Mucosa of stomach (tissue), 1 donor: Measurements from ENCODE around the gene CAPN13.

ENCODE experiments used
- H3K27me3 ChIP-seq: one replicate; pipeline ENCODE4 v1.7.0; 2013; ENCODE audit warnings: mild to moderate bottlenecking, low read length; ENCODE audit not compliant: control insufficient read depth, insufficient read depth
- H3K36me3 ChIP-seq: one replicate; pipeline ENCODE4 v1.7.0; 2013; ENCODE audit warnings: low read length; ENCODE audit not compliant: control insufficient read depth, insufficient read depth
- H3K4me1 ChIP-seq: one replicate; pipeline ENCODE4 v1.7.0; 2013; ENCODE audit warnings: mild to moderate bottlenecking, low read length; ENCODE audit not compliant: control insufficient read depth, insufficient read depth
- H3K4me3 ChIP-seq: one replicate; pipeline ENCODE4 v1.7.0; 2013; ENCODE audit warnings: low read length
- H3K9ac ChIP-seq: one replicate; pipeline ENCODE4 v1.7.0; 2013; ENCODE audit warnings: mild to moderate bottlenecking, low read length, moderate library complexity
- H3K9me3 ChIP-seq: one replicate; pipeline ENCODE4 v1.7.0; 2013; ENCODE audit warnings: mild to moderate bottlenecking, low read length, moderate library complexity; ENCODE audit not compliant: control insufficient read depth
- donor health status: Pancreatic carcinoma.

Gene CAPN13

DNA sequence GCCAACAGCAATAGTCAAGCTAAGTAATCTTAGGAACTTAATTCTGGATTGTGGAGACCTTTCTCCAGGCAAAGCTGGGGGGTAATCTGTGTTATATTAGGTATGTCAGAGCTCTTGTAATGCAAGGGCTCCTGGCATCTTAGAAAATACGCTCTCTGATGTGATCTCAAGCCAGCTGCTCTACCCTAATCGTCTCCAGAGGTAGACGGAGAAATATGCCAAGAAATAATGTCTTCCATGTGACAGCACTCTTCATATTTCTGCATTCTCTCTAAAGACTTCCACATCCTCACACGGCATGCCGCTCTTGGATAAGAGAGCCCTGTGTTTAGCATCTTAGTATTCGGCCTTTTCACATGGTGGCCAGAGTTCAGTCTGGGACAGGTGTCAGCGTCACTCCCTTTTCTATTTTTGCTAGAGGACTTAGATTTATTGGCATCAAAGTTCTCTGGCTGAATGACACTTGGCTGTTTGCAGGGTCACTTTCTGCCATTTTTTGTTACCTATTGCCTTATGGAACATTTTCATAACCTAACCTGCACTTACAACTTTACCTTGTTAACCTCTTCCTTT is 25.2 kb downstream of the CAPN13 start:
- H3K4me1 ChIP-seq = peaks cover 6% of the 10 kb centered on the region
- H3K9me3 ChIP-seq = no peaks in the 10 kb centered on the region
- H3K9ac ChIP-seq = no peak overlapping the region
- H3K36me3 ChIP-seq = no peaks in the 10 kb centered on the region
- H3K27me3 ChIP-seq = no peaks in the 10 kb centered on the region
- no peak overlapping the region for H3K4me3 ChIP-seq

GRCh38 chr2:30781451-30781850 is 25.8 kb downstream of the CAPN13 start:
- H3K27me3 ChIP-seq = no peaks in the 10 kb centered on the region
- no peaks in the 10 kb centered on the region for H3K36me3 ChIP-seq
- H3K9me3 ChIP-seq = no peaks in the 10 kb centered on the region
- no peak overlapping the region for H3K9ac ChIP-seq
- peaks cover 12% of the 10 kb centered on the region for H3K4me1 ChIP-seq
- H3K4me3 ChIP-seq = no peak overlapping the region

GRCh38 chr2:30780776-30781330 is 26.4 kb downstream of the CAPN13 start:
- Histone ChIP-seq H3K4me3 (no peak overlapping the region), H3K36me3 (no peaks in the 10 kb centered on the region), H3K9ac (no peak overlapping the region), H3K9me3 (no peaks in the 10 kb centered on the region), H3K27me3 (no peaks in the 10 kb centered on the region), H3K4me1 (peaks cover 12% of the 10 kb centered on the region)

- Histone ChIP-seq H3K4me3 (no peak overlapping the region), H3K4me1 (peaks cover 12% of the 10 kb centered on the region), H3K9me3 (no peaks in the 10 kb centered on the region), H3K9ac (no peak overlapping the region), H3K36me3 (no peaks in the 10 kb centered on the region), H3K27me3 (no peaks in the 10 kb centered on the region)
Observed at GRCh38 chr2:30778611-30779010, 28.6 kb downstream of the CAPN13 start.

DNA sequence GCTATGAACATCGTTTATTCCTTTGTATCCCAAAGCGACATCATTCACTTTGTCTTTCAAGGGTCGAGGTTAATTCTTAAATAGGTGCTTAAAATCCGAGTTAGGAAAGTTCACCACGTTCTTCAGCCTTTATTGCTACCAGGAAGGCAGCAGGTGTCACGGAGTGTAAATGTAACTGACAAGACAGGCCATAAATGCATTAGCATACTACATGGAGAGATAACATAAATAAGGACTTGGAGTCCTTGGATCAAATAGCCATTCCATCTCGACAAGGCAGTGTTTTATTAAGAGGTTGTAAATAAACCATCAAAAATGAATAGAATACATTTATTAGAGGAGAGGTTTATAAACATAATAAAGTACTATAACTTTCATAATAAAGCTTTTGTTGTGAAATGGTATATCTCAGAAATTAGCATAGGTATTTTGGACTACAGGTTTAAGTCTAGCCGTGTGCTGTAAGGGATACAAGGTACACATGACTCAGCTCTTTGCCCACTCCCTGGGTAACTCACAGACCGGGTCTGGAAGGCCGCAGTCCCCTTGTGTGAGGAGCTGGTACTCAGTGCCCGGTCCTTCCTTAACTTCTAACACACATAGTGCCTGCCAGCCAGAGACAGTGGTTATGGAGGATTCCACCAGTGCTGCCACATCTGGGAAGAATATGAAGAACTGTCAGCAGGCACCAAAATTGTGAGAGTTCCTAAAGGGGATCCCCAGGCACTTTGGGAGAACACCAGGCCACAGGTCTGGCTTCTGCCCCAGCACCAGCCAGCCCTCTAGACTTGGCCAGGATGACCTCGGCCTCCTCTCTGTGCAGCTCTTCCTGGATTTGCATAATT is 29.4 kb downstream of the CAPN13 start:
- Histone ChIP-seq H3K4me3 (no peak overlapping the region), H3K9ac (no peak overlapping the region), H3K36me3 (no peaks in the 10 kb centered on the region), H3K4me1 (peaks cover 12% of the 10 kb centered on the region), H3K27me3 (no peaks in the 10 kb centered on the region), H3K9me3 (no peaks in the 10 kb centered on the region)

DNA sequence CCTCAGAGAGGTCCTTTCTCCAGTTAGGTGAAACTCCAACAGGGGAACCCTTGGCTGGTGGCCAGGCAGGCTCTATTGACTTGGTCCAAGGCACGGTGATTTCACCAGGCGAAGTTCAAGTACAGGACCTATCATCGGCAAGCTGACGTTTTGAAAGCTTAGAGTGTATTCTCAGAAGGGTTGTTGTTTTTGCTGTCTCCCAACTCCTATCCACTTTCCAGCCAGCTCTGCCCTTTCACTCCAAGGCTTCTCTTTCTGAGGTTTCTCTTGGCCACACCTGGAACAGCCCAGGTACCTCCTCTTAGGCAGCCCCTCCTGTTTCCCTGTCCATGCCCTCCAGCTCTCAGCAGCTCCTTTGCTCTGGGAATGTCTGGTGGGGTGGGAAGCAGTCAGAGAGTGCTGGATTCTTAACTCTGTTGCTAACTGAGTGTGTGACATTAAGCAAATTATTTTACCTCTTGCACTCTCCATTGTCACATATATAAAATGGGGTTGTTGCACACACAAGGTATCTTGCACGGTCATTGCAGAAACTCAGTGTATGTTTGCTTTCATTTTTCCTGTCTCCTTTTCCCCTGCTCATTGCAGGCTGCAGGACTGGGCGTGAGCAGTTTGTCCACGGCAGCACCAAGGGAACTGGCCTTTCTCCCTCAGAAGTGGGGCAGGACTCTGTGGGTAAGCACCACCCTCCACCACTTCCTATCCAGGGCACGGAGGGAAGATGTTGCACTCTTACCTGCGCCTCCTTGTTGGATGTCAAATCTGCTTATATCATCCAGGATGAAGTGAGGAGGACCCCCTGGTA is 30.2 kb downstream of the CAPN13 start:
- Histone ChIP-seq H3K27me3 (no peaks in the 10 kb centered on the region), H3K36me3 (no peaks in the 10 kb centered on the region), H3K9ac (no peak overlapping the region), H3K4me3 (no peak overlapping the region), H3K9me3 (no peaks in the 10 kb centered on the region), H3K4me1 (peaks cover 12% of the 10 kb centered on the region)

GRCh38 chr2:30775833-30776232 is 31.4 kb downstream of the CAPN13 start:
- Histone ChIP-seq H3K4me1 (peaks cover 13% of the 10 kb centered on the region), H3K9ac (no peak overlapping the region), H3K4me3 (no peak overlapping the region)

DNA sequence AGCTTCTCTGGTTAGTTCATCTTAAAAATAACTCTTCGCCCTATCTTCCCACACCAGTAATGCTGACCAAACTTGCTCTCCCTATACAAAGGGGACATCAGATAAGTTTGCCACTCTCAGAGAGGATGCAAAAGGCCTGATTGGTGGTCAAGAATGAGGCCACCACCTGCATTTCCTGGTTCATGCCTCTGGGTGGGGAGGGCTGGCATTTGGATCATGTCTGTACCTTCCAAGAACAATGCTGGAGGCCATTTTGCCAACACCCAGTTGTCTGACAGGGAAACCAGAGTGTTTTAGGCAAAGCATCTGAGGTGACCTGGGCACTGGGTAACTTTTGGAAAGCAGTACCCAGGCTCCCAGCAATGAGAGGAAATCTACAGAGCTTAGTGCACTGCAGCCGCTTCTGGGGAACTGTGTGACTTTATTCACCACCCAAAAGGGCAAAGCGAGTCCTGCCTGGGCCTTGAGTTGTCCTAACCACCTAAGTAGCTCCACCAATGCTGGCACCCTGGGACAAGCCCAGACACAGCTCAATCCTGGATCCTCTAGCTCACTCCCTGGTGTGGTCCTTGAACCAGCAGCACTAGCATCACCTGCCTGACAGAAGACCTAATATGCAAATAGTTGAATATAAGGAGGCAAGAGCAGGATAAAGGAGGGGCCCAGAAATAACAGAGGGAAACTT is 35.1 kb downstream of the CAPN13 start:
- peaks cover 11% of the 10 kb centered on the region for H3K4me1 ChIP-seq
- H3K9ac ChIP-seq = no peak overlapping the region
- no peaks in the 10 kb centered on the region for H3K27me3 ChIP-seq
- no peaks in the 10 kb centered on the region for H3K36me3 ChIP-seq
- no peak overlapping the region for H3K4me3 ChIP-seq
- no peaks in the 10 kb centered on the region for H3K9me3 ChIP-seq

More at GRCh38 chr2:30775833-30776232, 31.4 kb downstream of the CAPN13 start:
- H3K27me3 ChIP-seq = no peaks in the 10 kb centered on the region
- no peaks in the 10 kb centered on the region for H3K9me3 ChIP-seq
- no peaks in the 10 kb centered on the region for H3K36me3 ChIP-seq

DNA sequence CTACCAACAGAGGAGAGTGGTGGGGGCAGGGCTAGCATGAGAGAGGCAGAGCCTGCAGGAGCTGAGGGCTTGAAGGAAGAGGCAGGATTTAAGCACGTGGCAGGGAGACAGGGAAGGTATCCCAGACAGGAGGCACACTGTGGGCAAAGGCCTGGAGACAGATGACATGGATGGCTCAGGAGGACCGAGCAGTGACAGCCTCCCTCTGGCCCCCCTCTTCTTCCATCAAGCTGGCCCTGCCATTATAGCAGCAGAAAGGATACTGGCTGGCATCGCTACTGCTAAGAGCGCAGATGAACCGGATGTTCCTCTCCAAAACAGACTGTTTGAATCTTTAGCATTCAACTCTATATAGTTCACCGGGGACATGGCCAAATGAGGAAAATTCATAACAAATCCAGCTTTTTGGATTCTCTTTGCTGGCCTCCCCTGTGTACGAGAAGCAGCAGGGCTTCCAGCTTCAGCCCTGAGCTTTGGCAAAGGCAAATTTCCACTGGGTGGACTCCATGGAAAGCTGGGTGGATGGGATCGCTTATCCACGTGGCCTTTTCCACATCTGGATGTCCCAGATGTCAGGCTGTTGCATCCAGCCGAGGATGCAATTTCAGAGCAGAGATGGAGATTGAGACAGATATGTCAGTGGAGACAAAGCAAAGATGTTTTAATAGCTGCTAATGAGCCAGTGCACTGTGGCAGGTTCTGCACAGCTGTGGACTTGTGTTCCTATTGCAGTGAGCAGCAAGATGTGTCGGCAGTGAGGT is 36.2 kb downstream of the CAPN13 start:
- no peak overlapping the region for H3K4me3 ChIP-seq
- no peak overlapping the region for H3K9ac ChIP-seq
- H3K36me3 ChIP-seq = no peaks in the 10 kb centered on the region
- H3K27me3 ChIP-seq = no peaks in the 10 kb centered on the region
- H3K9me3 ChIP-seq = no peaks in the 10 kb centered on the region
- H3K4me1 ChIP-seq = peaks cover 4% of the 10 kb centered on the region

DNA sequence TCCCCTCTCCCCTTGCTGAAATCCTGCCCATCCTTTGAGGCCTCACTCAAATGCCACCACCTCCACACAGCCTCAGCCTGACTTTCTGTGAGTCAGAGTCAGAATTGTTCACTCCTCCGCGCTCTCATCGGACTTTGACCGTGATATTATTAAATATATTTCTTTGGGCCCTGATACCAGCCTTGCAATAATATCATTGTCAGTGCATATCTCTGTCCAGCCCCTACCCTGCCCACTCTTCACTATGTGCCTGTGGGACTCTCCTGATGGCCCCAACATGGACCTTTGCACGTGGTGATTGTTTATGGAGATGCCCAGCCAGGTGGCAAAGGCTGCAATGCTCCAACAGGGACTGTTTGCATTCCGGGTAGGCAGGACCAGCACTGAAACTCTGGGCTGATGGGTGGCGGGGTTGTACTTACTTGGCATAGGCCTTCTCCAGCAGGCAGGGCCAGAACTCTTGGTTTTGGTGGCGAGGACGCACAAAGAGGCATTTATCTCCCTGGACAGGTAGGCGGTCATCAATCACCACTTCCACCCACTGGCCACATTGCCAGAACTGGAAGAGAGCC is 37.3 kb downstream of the CAPN13 start:
- Histone ChIP-seq H3K36me3 (no peaks in the 10 kb centered on the region), H3K4me3 (no peak overlapping the region), H3K9me3 (no peaks in the 10 kb centered on the region), H3K9ac (no peak overlapping the region), H3K27me3 (no peaks in the 10 kb centered on the region), H3K4me1 (peaks cover 4% of the 10 kb centered on the region)

DNA sequence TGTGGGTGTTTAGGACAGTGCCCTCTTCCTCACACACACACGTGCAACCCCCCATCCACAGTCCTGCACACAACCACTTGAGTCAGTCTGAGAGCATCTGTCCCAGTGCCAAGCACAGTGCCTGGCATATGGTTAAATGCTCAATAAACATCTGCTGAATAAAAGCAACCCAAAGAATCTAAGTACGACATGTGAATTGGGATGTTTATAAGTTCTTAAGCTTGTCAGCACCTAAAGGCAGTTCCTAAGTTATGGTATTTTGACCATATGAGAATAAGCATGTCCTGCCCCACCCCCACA is 37.8 kb downstream of the CAPN13 start:
- H3K9me3 ChIP-seq = no peaks in the 10 kb centered on the region
- H3K4me1 ChIP-seq = peaks cover 4% of the 10 kb centered on the region
- no peak overlapping the region for H3K4me3 ChIP-seq
- no peak overlapping the region for H3K9ac ChIP-seq
- H3K27me3 ChIP-seq = no peaks in the 10 kb centered on the region
- H3K36me3 ChIP-seq = no peaks in the 10 kb centered on the region
